ENCODE data around the gene DOCK11.

DOCK11 gene

DNA sequence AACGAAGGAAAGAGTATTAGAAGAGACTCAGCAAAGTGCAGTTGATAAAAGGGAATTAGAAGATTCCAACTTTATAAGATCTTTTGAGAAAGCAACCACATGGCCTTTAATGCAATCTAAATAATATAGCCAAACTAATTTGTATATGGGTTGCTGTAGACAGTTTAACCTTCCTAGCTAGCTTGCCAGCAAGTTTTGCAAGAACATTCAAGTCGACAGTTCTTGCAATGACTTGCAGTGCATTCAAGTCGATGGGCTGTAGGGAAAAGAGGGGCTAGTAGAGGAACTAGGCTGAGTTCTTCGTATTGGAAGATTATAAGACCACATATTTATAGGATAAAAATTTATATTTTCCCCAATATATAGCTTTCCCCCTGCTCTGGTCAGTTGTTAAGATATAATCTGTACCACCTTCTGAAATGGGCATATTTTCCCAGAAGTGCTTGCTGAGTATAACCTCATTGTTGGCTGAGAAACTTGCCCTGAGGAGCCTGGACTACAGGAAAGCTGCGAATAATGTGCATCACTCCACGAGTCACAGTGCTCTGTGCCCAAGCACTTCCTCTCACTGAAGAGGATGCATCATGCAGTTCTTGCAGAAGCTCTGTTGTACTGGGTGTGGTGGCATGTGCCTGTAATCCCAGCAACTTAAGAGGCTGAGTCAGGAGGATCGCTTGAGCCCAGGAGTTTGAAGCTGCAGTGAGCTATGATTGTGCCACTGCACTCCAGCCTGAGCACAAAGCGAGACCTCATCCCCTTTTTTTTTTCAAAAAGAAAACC lies 56.7 kb downstream of the DOCK11 start:
- no peak overlapping the region for H3K4me3 ChIP-seq (ENCODE audit: low read length, poor library complexity, severe bottlenecking)
- TF ChIP-seq, protein P1, sequence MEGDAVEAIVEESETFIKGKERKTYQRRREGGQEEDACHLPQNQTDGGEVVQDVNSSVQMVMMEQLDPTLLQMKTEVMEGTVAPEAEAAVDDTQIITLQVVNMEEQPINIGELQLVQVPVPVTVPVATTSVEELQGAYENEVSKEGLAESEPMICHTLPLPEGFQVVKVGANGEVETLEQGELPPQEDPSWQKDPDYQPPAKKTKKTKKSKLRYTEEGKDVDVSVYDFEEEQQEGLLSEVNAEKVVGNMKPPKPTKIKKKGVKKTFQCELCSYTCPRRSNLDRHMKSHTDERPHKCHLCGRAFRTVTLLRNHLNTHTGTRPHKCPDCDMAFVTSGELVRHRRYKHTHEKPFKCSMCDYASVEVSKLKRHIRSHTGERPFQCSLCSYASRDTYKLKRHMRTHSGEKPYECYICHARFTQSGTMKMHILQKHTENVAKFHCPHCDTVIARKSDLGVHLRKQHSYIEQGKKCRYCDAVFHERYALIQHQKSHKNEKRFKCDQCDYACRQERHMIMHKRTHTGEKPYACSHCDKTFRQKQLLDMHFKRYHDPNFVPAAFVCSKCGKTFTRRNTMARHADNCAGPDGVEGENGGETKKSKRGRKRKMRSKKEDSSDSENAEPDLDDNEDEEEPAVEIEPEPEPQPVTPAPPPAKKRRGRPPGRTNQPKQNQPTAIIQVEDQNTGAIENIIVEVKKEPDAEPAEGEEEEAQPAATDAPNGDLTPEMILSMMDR (conservative IDR thresholded peaks at IDR 0.05; ENCODE audit: low read length): no peak
- no peak for TF ChIP-seq EZH2phosphoT487 (IDR thresholded peaks at IDR 0.05; ENCODE audit: borderline replicate concordance)
- H3K9ac ChIP-seq (ENCODE audit: low read depth, low read length, poor library complexity, severe bottlenecking): no peak overlapping the region
- no peaks in the 10 kb centered on the region for H3K9me3 ChIP-seq (ENCODE audit: insufficient read depth, low read depth, low read length)
- H3K27me3 ChIP-seq (ENCODE audit: insufficient read depth, low read length, poor library complexity, severe bottlenecking): no peaks in the 10 kb centered on the region
- H3K4me2 ChIP-seq (ENCODE audit: low read depth, low read length, poor library complexity, severe bottlenecking): no peak overlapping the region
- H3F3A ChIP-seq (ENCODE audit: low read depth): no peaks in the 10 kb centered on the region
- H3K9me2 ChIP-seq (replicated peaks; ENCODE audit: low read depth, low read length): no peaks in the 10 kb centered on the region
- H4K20me1 ChIP-seq (ENCODE audit: insufficient read depth, low read length, poor library complexity, severe bottlenecking): no peaks in the 10 kb centered on the region
- H3K79me2 ChIP-seq (ENCODE audit: insufficient read depth, low read length): no peaks in the 10 kb centered on the region
- H2AFZ ChIP-seq (ENCODE audit: low read length): no peak overlapping the region
- no peaks in the 10 kb centered on the region for H3K4me1 ChIP-seq (ENCODE audit: insufficient read depth, low read length, poor library complexity, severe bottlenecking)
- peaks cover 5% of the 10 kb centered on the region; the same call in 1 of the 2 replicates for H3K36me3 ChIP-seq (ENCODE audit: insufficient read depth, low read length)

DNA sequence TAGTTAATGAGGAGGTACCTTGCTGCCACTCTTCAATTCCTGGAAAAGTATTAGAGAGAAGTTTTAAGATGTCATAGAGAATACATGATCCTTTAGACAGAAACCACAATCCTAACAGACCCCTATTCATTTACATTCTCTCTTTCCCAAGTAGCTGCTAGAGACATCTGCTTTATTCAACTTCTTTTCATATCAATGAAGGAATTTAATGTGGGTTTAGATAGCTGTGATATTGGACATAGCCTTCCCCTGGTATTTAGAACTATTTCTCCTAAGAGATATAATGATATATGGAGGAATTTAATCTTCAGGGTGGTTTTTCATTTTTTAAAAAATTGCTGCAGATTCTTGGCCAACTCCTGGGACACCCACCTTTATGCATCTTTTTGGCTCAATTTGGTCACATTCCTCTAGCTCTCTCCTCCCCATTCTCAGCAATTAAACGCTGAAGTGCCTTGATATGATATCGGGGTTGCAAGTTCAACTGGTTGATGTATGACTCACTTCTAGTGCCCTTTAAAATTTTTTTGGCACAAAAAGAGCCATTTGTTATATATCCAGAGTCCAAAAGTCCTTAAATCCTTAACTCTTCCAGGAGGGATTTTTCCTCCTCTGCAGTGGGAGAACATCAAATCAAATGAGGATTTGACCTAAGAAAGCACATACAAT lies 57.6 kb downstream of the DOCK11 start:
- H3K27me3 ChIP-seq (ENCODE audit: insufficient read depth, low read length, poor library complexity, severe bottlenecking): no peaks in the 10 kb centered on the region
- H3K36me3 ChIP-seq (ENCODE audit: insufficient read depth, low read length): no peaks in the 10 kb centered on the region; the same call in 1 of the 2 replicates
- no peak overlapping the region for H2AFZ ChIP-seq (ENCODE audit: low read length)
- no peaks in the 10 kb centered on the region for H3K9me2 ChIP-seq (replicated peaks; ENCODE audit: low read depth, low read length)
- no peak overlapping the region for H3K4me2 ChIP-seq (ENCODE audit: low read depth, low read length, poor library complexity, severe bottlenecking)
- H3K9ac ChIP-seq (ENCODE audit: low read depth, low read length, poor library complexity, severe bottlenecking): no peak overlapping the region
- no peak overlapping the region for H3K4me3 ChIP-seq (ENCODE audit: low read length, poor library complexity, severe bottlenecking)
- no peaks in the 10 kb centered on the region for H3K9me3 ChIP-seq (ENCODE audit: insufficient read depth, low read depth, low read length)
- H3F3A ChIP-seq (ENCODE audit: low read depth): no peaks in the 10 kb centered on the region
- H3K4me1 ChIP-seq (ENCODE audit: insufficient read depth, low read length, poor library complexity, severe bottlenecking): no peaks in the 10 kb centered on the region
- no peaks in the 10 kb centered on the region for H3K79me2 ChIP-seq (ENCODE audit: insufficient read depth, low read length)
- TF ChIP-seq EZH2phosphoT487 (IDR thresholded peaks at IDR 0.05; ENCODE audit: borderline replicate concordance): no peak
- TF ChIP-seq, protein P1 (conservative IDR thresholded peaks at IDR 0.05; ENCODE audit: low read length): no peak
- no peaks in the 10 kb centered on the region for H4K20me1 ChIP-seq (ENCODE audit: insufficient read depth, low read length, poor library complexity, severe bottlenecking)

DNA sequence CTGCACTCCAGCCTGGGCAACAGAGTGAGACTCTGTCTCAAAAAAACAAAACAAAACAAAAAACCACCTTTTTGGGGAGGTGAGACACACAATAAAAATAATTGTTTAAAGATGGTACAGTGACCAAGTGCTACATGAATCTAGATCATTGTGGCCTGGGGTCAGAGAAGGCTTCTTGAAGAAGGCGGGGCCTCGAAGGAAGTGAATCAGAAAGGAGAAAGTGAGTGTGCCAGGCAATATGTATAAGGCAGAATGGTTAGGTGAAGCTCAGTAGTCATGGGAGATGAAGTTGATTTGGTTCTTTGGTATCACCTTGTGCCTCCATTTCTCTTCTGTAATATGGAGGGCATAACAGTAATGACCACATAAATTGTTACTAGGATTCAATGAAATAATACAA lies 58.9 kb downstream of the DOCK11 start:
- H2AFZ ChIP-seq (ENCODE audit: low read length): no peak overlapping the region
- no peaks in the 10 kb centered on the region for H3K9me3 ChIP-seq (ENCODE audit: insufficient read depth, low read depth, low read length)
- no peak overlapping the region for H3K4me2 ChIP-seq (ENCODE audit: low read depth, low read length, poor library complexity, severe bottlenecking)
- H3K27me3 ChIP-seq (ENCODE audit: insufficient read depth, low read length, poor library complexity, severe bottlenecking): no peaks in the 10 kb centered on the region
- H3F3A ChIP-seq (ENCODE audit: low read depth): no peaks in the 10 kb centered on the region
- H4K20me1 ChIP-seq (ENCODE audit: insufficient read depth, low read length, poor library complexity, severe bottlenecking): no peaks in the 10 kb centered on the region
- no peaks in the 10 kb centered on the region for H3K79me2 ChIP-seq (ENCODE audit: insufficient read depth, low read length)
- no peak overlapping the region for H3K4me3 ChIP-seq (ENCODE audit: low read length, poor library complexity, severe bottlenecking)
- H3K4me1 ChIP-seq (ENCODE audit: insufficient read depth, low read length, poor library complexity, severe bottlenecking): no peaks in the 10 kb centered on the region
- no peaks in the 10 kb centered on the region for H3K36me3 ChIP-seq (ENCODE audit: insufficient read depth, low read length)
- no peak overlapping the region for H3K9ac ChIP-seq (ENCODE audit: low read depth, low read length, poor library complexity, severe bottlenecking)
- no peaks in the 10 kb centered on the region for H3K9me2 ChIP-seq (replicated peaks; ENCODE audit: low read depth, low read length)
- TF ChIP-seq EZH2phosphoT487 (IDR thresholded peaks at IDR 0.05; ENCODE audit: borderline replicate concordance): no peak
- TF ChIP-seq, protein P1 (conservative IDR thresholded peaks at IDR 0.05; ENCODE audit: low read length): no peak
